Bronchial epithelial cell (primary cell): Measurements from ENCODE around the gene SECTM1. TPM values are rescaled to one million over a fixed set of nuclear protein-coding genes. Genes with fewer than 3 reads are reported as not detected.

Experiments used
- DNase-seq: peaks from one replicate; pipeline ENCODE4 v3.0.0-alpha.2; 2010; ENCODE audit warnings: low read depth
- FAIRE-seq: peaks from 2 replicates; lab custom pipeline; 2011; peaks lifted over from hg19 to GRCh38; lab: Jason Lieb, UNC
- H3K27me3 ChIP-seq: 2 replicates; pipeline ENCODE4 v1.5.1; 2011; ENCODE audit warnings: low read length; ENCODE audit not compliant: control insufficient read depth, insufficient read depth
- H3K36me3 ChIP-seq: 2 replicates; pipeline ENCODE4 v1.5.1; 2011; ENCODE audit warnings: low read length; ENCODE audit not compliant: control insufficient read depth, insufficient read depth
- H3K4me3 ChIP-seq: 2 replicates; pipeline ENCODE4 v1.5.1; 2011; ENCODE audit warnings: mild to moderate bottlenecking, low read depth, low read length, control low read depth
- CTCF ChIP-seq: IDR thresholded peaks from 2 replicates; pipeline ENCODE4 v1.5.1; 2011; ENCODE audit warnings: mild to moderate bottlenecking, moderate library complexity, low read length, control low read depth, inconsistent platforms; ENCODE audit not compliant: insufficient read depth, severe bottlenecking
- total RNA-seq: library from RNA; depleted of rRNA; stranded (reverse); fragments of >200 nt; gene quantifications from 2 replicates; pipeline ENCODE4 v1.2.1, GENCODE V29; 2014

Gene SECTM1
- total RNA-seq, 1 donor from 2014 or later = 3.7 TPM

- DNase-seq (no peak), FAIRE-seq (no peak)
- Histone ChIP-seq H3K27me3 (no peaks in the 10 kb centered on the region), H3K36me3 (no peaks in the 10 kb centered on the region), H3K4me3 (no peak overlapping the region)
- TF ChIP-seq CTCF = no peak
These were observed 10.8 kb upstream of the SECTM1 start for GRCh38 chr17:82344175-82344907.

DNA sequence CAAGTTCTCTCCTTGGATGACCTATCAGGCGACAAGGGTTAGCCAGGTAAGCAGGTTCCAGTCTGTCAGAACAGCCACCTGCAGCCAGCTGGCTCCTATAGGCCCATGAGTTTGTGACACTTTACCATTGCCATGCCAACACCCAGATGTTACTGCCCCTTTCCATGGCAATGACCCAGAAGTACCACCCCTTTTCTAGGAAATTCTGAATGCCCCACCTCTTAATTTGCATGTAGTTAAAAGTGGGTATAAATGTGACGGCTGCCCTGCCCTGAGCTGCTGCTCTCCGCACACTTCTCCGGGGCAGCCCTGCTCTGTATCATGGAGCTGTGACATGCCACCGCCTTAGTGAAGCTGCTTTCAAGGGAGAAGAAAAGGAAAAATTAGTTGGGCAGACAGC, 10.0 kb upstream of the SECTM1 start:
- Histone ChIP-seq H3K36me3 (no peaks in the 10 kb centered on the region), H3K4me3 (no peak overlapping the region), H3K27me3 (no peaks in the 10 kb centered on the region)
- no peak for DNase-seq
- no peak for TF ChIP-seq CTCF
- FAIRE-seq = no peak

- FAIRE-seq (no peak), DNase-seq (no peak)
- TF ChIP-seq CTCF = no peak
- no peak overlapping the region for H3K4me3 ChIP-seq
- no peaks in the 10 kb centered on the region for H3K36me3 ChIP-seq
- H3K27me3 ChIP-seq = no peaks in the 10 kb centered on the region
These were observed 9.0 kb upstream of the SECTM1 start for GRCh38 chr17:82342361-82343079.

- H3K27me3 ChIP-seq = no peaks in the 10 kb centered on the region
- DNase-seq (no peak), FAIRE-seq (no peak)
- no peak for TF ChIP-seq CTCF
- peak overlapping the region; percentile 24 for H3K4me3 ChIP-seq
- H3K36me3 ChIP-seq = no peaks in the 10 kb centered on the region
These were observed 6.3 kb upstream of the SECTM1 start for GRCh38 chr17:82339634-82340580.

- DNase-seq = peak; percentile 74
- Histone ChIP-seq H3K4me3 (peak overlapping the region; percentile 24), H3K27me3 (no peaks in the 10 kb centered on the region), H3K36me3 (no peaks in the 10 kb centered on the region)
- no peak for TF ChIP-seq CTCF
- no peak for FAIRE-seq
These were observed 5.5 kb upstream of the SECTM1 start for GRCh38 chr17:82338858-82339633.
